ENCODE data around the gene AMD1.
"Not testable (repeated sequence)": the region's sequence is repeated elsewhere in the genome, so short reads cannot be mapped to it uniquely, and the experiment has no call there.

AMD1 gene

GRCh38 chr6:110881546-110882273, 7.1 kb downstream of the AMD1 start:
- no peak overlapping the region for H3K9ac ChIP-seq (ENCODE audit: low read length)
- H3K36me3 ChIP-seq (ENCODE audit: control insufficient read depth, insufficient read depth, low read length): no peaks in the 10 kb centered on the region
- no peak overlapping the region for H3K4me3 ChIP-seq (ENCODE audit: low read length)
- peaks cover 47% of the 10 kb centered on the region for H3K4me1 ChIP-seq (ENCODE audit: control insufficient read depth, insufficient read depth, low read length)
- no peaks in the 10 kb centered on the region for H3K27me3 ChIP-seq (ENCODE audit: control insufficient read depth, insufficient read depth, low read length)
- no peaks in the 10 kb centered on the region for H3K9me3 ChIP-seq (ENCODE audit: control insufficient read depth, low read length)

DNA sequence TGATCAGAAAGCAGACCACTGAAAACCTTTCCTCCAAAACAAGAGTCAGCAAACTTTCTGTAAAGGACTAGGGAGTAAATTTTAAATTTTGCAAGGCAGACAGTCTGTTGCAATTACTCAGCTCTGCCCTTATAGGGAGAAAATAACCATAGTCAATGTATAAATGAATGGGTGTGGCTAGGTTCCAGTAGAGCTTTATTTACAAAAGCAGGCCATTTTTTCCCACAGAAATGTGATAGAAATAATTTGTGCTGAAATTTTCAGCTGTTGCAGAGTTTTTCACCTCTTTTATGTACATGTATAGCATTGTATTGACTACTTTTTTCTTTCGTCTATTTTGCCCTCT, 7.7 kb downstream of the AMD1 start:
- Histone ChIP-seq H3K36me3 (ENCODE audit: control insufficient read depth, insufficient read depth, low read length) (peaks cover under 1% of the 10 kb centered on the region), H3K4me1 (ENCODE audit: control insufficient read depth, insufficient read depth, low read length) (peaks cover 42% of the 10 kb centered on the region), H3K9me3 (ENCODE audit: control insufficient read depth, low read length) (no peaks in the 10 kb centered on the region), H3K4me3 (ENCODE audit: low read length) (no peak overlapping the region), H3K9ac (ENCODE audit: low read length) (no peak overlapping the region), H3K27me3 (ENCODE audit: control insufficient read depth, insufficient read depth, low read length) (no peaks in the 10 kb centered on the region)

GRCh38 chr6:110882824-110883554, 8.4 kb downstream of the AMD1 start:
- no peak overlapping the region for H3K9ac ChIP-seq (ENCODE audit: low read length)
- no peak overlapping the region for H3K4me3 ChIP-seq (ENCODE audit: low read length)
- no peaks in the 10 kb centered on the region for H3K9me3 ChIP-seq (ENCODE audit: control insufficient read depth, low read length)
- peaks cover 5% of the 10 kb centered on the region for H3K36me3 ChIP-seq (ENCODE audit: control insufficient read depth, insufficient read depth, low read length)
- no peaks in the 10 kb centered on the region for H3K27me3 ChIP-seq (ENCODE audit: control insufficient read depth, insufficient read depth, low read length)
- H3K4me1 ChIP-seq (ENCODE audit: control insufficient read depth, insufficient read depth, low read length): peaks cover 35% of the 10 kb centered on the region

DNA sequence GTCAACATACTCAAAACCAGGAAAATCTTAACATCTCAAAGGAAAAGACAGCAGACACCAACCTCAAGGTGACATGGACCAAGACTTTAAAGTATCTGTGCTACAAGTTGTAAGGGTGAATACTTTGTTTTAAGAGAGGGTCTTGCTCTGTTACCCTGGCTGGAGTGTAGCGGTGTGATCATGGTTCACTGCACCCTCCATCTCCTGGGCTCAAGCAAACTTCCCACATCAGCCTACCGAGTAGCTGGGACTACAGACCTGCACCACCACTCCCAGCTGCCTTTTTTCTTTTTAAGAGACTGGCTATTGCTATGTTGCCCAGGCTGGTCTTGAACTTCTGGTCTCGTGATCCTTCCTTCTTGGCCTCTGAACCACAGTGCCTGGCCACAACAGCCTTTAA, 9.7 kb downstream of the AMD1 start:
- Histone ChIP-seq H3K9me3 (ENCODE audit: control insufficient read depth, low read length) (no peaks in the 10 kb centered on the region), H3K27me3 (ENCODE audit: control insufficient read depth, insufficient read depth, low read length) (no peaks in the 10 kb centered on the region), H3K4me3 (ENCODE audit: low read length) (no peak overlapping the region), H3K9ac (ENCODE audit: low read length) (no peak overlapping the region), H3K36me3 (ENCODE audit: control insufficient read depth, insufficient read depth, low read length) (peaks cover 8% of the 10 kb centered on the region), H3K4me1 (ENCODE audit: control insufficient read depth, insufficient read depth, low read length) (peaks cover 24% of the 10 kb centered on the region)

DNA sequence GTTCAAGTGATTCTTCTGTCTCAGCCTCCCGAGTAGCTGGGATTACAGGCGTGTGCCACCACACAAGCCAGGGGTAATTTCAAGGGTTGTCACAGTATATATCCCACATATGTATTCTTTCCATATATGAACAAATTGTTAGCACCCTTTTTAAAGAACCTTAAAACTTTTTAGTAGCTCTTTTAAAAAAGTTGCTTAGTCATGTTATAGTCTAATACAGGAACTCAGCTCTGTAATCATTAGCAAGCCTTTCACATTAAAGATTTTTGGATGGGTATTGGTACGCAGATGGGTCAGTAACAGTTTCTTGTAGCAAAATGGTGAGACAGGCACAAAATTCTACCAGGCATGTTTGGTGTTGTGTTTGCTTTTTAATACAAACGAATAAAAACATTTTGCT, 10.9 kb downstream of the AMD1 start:
- Histone ChIP-seq H3K36me3 (ENCODE audit: control insufficient read depth, insufficient read depth, low read length) (peaks cover 8% of the 10 kb centered on the region), H3K27me3 (ENCODE audit: control insufficient read depth, insufficient read depth, low read length) (no peaks in the 10 kb centered on the region), H3K4me3 (ENCODE audit: low read length) (no peak overlapping the region), H3K4me1 (ENCODE audit: control insufficient read depth, insufficient read depth, low read length) (peaks cover 22% of the 10 kb centered on the region), H3K9ac (ENCODE audit: low read length) (no peak overlapping the region), H3K9me3 (ENCODE audit: control insufficient read depth, low read length) (no peaks in the 10 kb centered on the region)

GRCh38 chr6:110886555-110887167, 12.1 kb downstream of the AMD1 start:
- H3K36me3 ChIP-seq (ENCODE audit: control insufficient read depth, insufficient read depth, low read length): peaks cover 8% of the 10 kb centered on the region
- peaks cover 21% of the 10 kb centered on the region for H3K4me1 ChIP-seq (ENCODE audit: control insufficient read depth, insufficient read depth, low read length)
- no peaks in the 10 kb centered on the region for H3K9me3 ChIP-seq (ENCODE audit: control insufficient read depth, low read length)
- H3K9ac ChIP-seq (ENCODE audit: low read length): no peak overlapping the region
- no peaks in the 10 kb centered on the region for H3K27me3 ChIP-seq (ENCODE audit: control insufficient read depth, insufficient read depth, low read length)
- H3K4me3 ChIP-seq (ENCODE audit: low read length): no peak overlapping the region

- Histone ChIP-seq H3K36me3 (ENCODE audit: control insufficient read depth, insufficient read depth, low read length) (peaks cover 11% of the 10 kb centered on the region), H3K9ac (ENCODE audit: low read length) (no peak overlapping the region), H3K4me3 (ENCODE audit: low read length) (no peak overlapping the region), H3K9me3 (ENCODE audit: control insufficient read depth, low read length) (no peaks in the 10 kb centered on the region), H3K4me1 (ENCODE audit: control insufficient read depth, insufficient read depth, low read length) (peaks cover 4% of the 10 kb centered on the region), H3K27me3 (ENCODE audit: control insufficient read depth, insufficient read depth, low read length) (no peaks in the 10 kb centered on the region)
These were observed 15.7 kb downstream of the AMD1 start for GRCh38 chr6:110890288-110890687.

- H3K36me3 ChIP-seq (ENCODE audit: control insufficient read depth, insufficient read depth, low read length): peaks cover 3% of the 10 kb centered on the region
- H3K4me3 ChIP-seq (ENCODE audit: low read length): no peak overlapping the region
- no peaks in the 10 kb centered on the region for H3K27me3 ChIP-seq (ENCODE audit: control insufficient read depth, insufficient read depth, low read length)
- H3K4me1 ChIP-seq (ENCODE audit: control insufficient read depth, insufficient read depth, low read length): peaks cover 4% of the 10 kb centered on the region
- no peaks in the 10 kb centered on the region for H3K9me3 ChIP-seq (ENCODE audit: control insufficient read depth, low read length)
- H3K9ac ChIP-seq (ENCODE audit: low read length): no peak overlapping the region
These were observed 21.5 kb downstream of the AMD1 start for GRCh38 chr6:110895907-110896608.

- Histone ChIP-seq H3K27me3 (ENCODE audit: control insufficient read depth, insufficient read depth, low read length) (no peaks in the 10 kb centered on the region), H3K4me3 (ENCODE audit: low read length) (no peak overlapping the region), H3K9me3 (ENCODE audit: control insufficient read depth, low read length) (no peaks in the 10 kb centered on the region), H3K4me1 (ENCODE audit: control insufficient read depth, insufficient read depth, low read length) (no peaks in the 10 kb centered on the region), H3K9ac (ENCODE audit: low read length) (no peak overlapping the region), H3K36me3 (ENCODE audit: control insufficient read depth, insufficient read depth, low read length) (peaks cover 2% of the 10 kb centered on the region)
These were observed 22.8 kb downstream of the AMD1 start for GRCh38 chr6:110897433-110897832.

GRCh38 chr6:110898111-110898510, 23.5 kb downstream of the AMD1 start:
- no peaks in the 10 kb centered on the region for H3K36me3 ChIP-seq (ENCODE audit: control insufficient read depth, insufficient read depth, low read length)
- H3K27me3 ChIP-seq (ENCODE audit: control insufficient read depth, insufficient read depth, low read length): no peaks in the 10 kb centered on the region
- no peaks in the 10 kb centered on the region for H3K9me3 ChIP-seq (ENCODE audit: control insufficient read depth, low read length)
- no peak overlapping the region for H3K9ac ChIP-seq (ENCODE audit: low read length)
- H3K4me3 ChIP-seq (ENCODE audit: low read length): no peak overlapping the region
- no peaks in the 10 kb centered on the region for H3K4me1 ChIP-seq (ENCODE audit: control insufficient read depth, insufficient read depth, low read length)

DNA sequence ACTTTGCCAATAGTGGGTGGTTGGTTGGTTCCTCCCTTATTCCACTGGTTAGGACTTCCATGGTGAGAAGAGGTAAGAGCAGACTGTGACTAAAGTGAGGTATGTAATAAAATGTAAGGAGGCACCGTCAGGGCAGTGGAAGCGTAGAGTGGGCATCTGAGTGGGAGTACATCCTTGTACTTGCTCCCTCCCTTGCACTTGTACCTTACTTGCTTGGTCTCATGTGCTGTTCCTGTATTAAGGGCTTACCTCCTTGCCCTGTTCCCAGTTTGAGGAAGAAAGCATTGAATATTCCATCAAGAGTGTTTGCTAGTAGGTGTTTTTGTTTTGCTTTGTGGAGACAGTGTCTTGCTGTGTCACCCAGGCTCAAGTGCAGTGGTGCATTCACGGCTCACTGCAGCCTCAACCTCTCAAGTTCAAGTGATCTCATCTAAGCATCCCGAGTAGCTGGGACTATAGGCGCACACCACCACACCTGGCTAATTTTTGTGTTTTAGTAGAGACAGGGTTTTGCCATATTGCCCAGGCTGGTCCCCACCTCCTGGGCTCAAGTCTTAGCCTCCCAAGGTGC, 25.5 kb downstream of the AMD1 start:
- Histone ChIP-seq H3K4me3 (ENCODE audit: low read length) (no peak overlapping the region), H3K9ac (ENCODE audit: low read length) (no peak overlapping the region), H3K36me3 (ENCODE audit: control insufficient read depth, insufficient read depth, low read length) (no peaks in the 10 kb centered on the region), H3K27me3 (ENCODE audit: control insufficient read depth, insufficient read depth, low read length) (no peaks in the 10 kb centered on the region), H3K4me1 (ENCODE audit: control insufficient read depth, insufficient read depth, low read length) (no peaks in the 10 kb centered on the region), H3K9me3 (ENCODE audit: control insufficient read depth, low read length) (no peaks in the 10 kb centered on the region)

GRCh38 chr6:110901601-110902000, 27.0 kb downstream of the AMD1 start:
- H3K9ac ChIP-seq (ENCODE audit: low read length); H3K36me3 ChIP-seq (ENCODE audit: control insufficient read depth, insufficient read depth, low read length); H3K4me1 ChIP-seq (ENCODE audit: control insufficient read depth, insufficient read depth, low read length); H3K4me3 ChIP-seq (ENCODE audit: low read length); H3K9me3 ChIP-seq (ENCODE audit: control insufficient read depth, low read length); H3K27me3 ChIP-seq (ENCODE audit: control insufficient read depth, insufficient read depth, low read length): not testable (repeated sequence)

Data from mucosa of stomach (tissue), 1 donor.